ENCODE measurements around the gene SACS.
A peak's percentile ranks its signal among the peaks of the same experiment; 100 is the strongest.
"Not testable (repeated sequence)": the region's sequence is repeated elsewhere in the genome, so short reads cannot be mapped to it uniquely, and the experiment has no call there.

Gene SACS

GRCh38 chr13:23411220-23411619, 22.3 kb downstream of the SACS start:
- no peak for DNase-seq

GRCh38 chr13:23408026-23408425, 25.5 kb downstream of the SACS start:
- DNase-seq, result no peak

GRCh38 chr13:23401156-23401555, 32.3 kb downstream of the SACS start:
- not testable (repeated sequence) for DNase-seq

- no peak for DNase-seq
These were observed 34.2 kb downstream of the SACS start for GRCh38 chr13:23399347-23399746.

- DNase-seq, result no peak
These were observed 38.7 kb downstream of the SACS start for GRCh38 chr13:23394821-23395220.

- DNase-seq, result no peak
These were observed 40.4 kb downstream of the SACS start for GRCh38 chr13:23392925-23393645.

- DNase-seq, result no peak
These were observed 41.2 kb downstream of the SACS start for GRCh38 chr13:23392313-23392712.

- no peak for DNase-seq
These were observed 41.8 kb downstream of the SACS start for GRCh38 chr13:23391752-23392151.

GRCh38 chr13:23386533-23386932, 47.0 kb downstream of the SACS start:
- DNase-seq, result no peak

- no peak for DNase-seq
These were observed 47.6 kb downstream of the SACS start for GRCh38 chr13:23385931-23386330.

GRCh38 chr13:23384111-23384510, 49.4 kb downstream of the SACS start:
- DNase-seq, result no peak

- no peak for DNase-seq
These were observed 50.4 kb downstream of the SACS start for GRCh38 chr13:23383151-23383550.

- no peak for DNase-seq
These were observed 51.6 kb downstream of the SACS start for GRCh38 chr13:23381866-23382265.

- no peak for DNase-seq
These were observed 53.0 kb downstream of the SACS start for GRCh38 chr13:23380534-23380933.

- DNase-seq, result no peak
These were observed 55.4 kb downstream of the SACS start for GRCh38 chr13:23377983-23378632.

- no peak for DNase-seq
These were observed 55.9 kb downstream of the SACS start for GRCh38 chr13:23377579-23377978.

GRCh38 chr13:23375001-23375971, 58.2 kb downstream of the SACS start:
- DNase-seq, result peak; percentile 63 to 86

- DNase-seq, result no peak
These were observed 61.1 kb downstream of the SACS start for GRCh38 chr13:23372264-23372906.

GRCh38 chr13:23367907-23368306, 65.6 kb downstream of the SACS start:
- DNase-seq, result no peak

GRCh38 chr13:23365652-23366051, 67.8 kb downstream of the SACS start:
- DNase-seq, result no peak

GRCh38 chr13:23359882-23360281, 73.6 kb downstream of the SACS start:
- DNase-seq, result no peak

GRCh38 chr13:23357349-23357748, 76.2 kb downstream of the SACS start:
- no peak for DNase-seq

- no peak for DNase-seq
These were observed 77.1 kb downstream of the SACS start for GRCh38 chr13:23356368-23356767.

Data from SW 1271 (cell line).